Left colon (tissue), 2 donors: ENCODE measurements around the gene REPS2. TPM values are rescaled to one million over a fixed set of nuclear protein-coding genes. Genes with fewer than 3 reads are reported as not detected.

Experiments
- ATAC-seq: fragments of 200-7000 bp; cut with Tn5 transposase; one replicate; pipeline ENCODE4 v1.9.1; 2020; ENCODE audit warnings: mild to moderate bottlenecking, moderate library complexity
- DNase-seq, 2 donors: peaks; one replicate each; pipeline ENCODE4 v3.0.0-alpha.2; 2020
- intact Hi-C, 2 donors: fragments of 100-400 bp; cut with DNase I in 1 of 2; cut with micrococcal nuclease in 1 of 2; formaldehyde crosslinking; loops; one replicate each; pipeline versions ENCODE4 v1.11.2 to v1.14.0; 2022; cut with DNase I, micrococcal nuclease
- total RNA-seq, 2 donors: library from RNA; stranded (reverse); fragmentation: NEBNext Ultra II Directional; extraction: Animal tissue kit (Norgen Biotek cat#: 25700); gene quantifications; one replicate each; pipeline ENCODE4 v1.2.1, GENCODE V29; 2021
- donor health status: DM: no; HTN: no; CAD: no.
- donor health status: DM: yes; HTN: yes; CAD: no.

Gene REPS2
- total RNA-seq, 2 donors from 2014 or later, result 18.5 to 24.4 TPM

- DNase-seq, result no peak
- no peak for ATAC-seq
- intact Hi-C loops, result no loop called here
These were observed 215.5 kb downstream of the REPS2 start for GRCh38 chrX:17161991-17162390.

GRCh38 chrX:17164079-17164478 lies 217.6 kb downstream of the REPS2 start:
- DNase-seq (no peak), ATAC-seq (no peak)
- intact Hi-C loops, result no loop called here

- ATAC-seq, result no peak
- intact Hi-C loops, result no loop called here
- DNase-seq, result no peak
These were observed 218.5 kb downstream of the REPS2 start for GRCh38 chrX:17164941-17165340.

- intact Hi-C loops, result no loop called here
- ATAC-seq, result no peak
- DNase-seq, result no peak
These were observed 221.5 kb downstream of the REPS2 start for GRCh38 chrX:17167915-17168314.

- no peak for ATAC-seq
- peak in 1 of 2 donors; percentile 43 for DNase-seq
- intact Hi-C loops, result no loop called here
These were observed 224.5 kb downstream of the REPS2 start for GRCh38 chrX:17170973-17171372.

- ATAC-seq (no peak), DNase-seq (peak in 1 of 2 donors; percentile 5)
- intact Hi-C loops, result no loop called here
These were observed 228.2 kb downstream of the REPS2 start for GRCh38 chrX:17174671-17175070.

GRCh38 chrX:17182317-17182716 lies 235.9 kb downstream of the REPS2 start:
- intact Hi-C loops, result no loop called here
- DNase-seq, result no peak
- ATAC-seq, result no peak

GRCh38 chrX:17183566-17183965 lies 237.1 kb downstream of the REPS2 start:
- ATAC-seq, result no peak
- DNase-seq, result no peak
- intact Hi-C loops, result no loop called here

GRCh38 chrX:17185431-17185830 lies 239.0 kb downstream of the REPS2 start:
- no peak for ATAC-seq
- DNase-seq, result no peak
- intact Hi-C loops, result no loop called here

- intact Hi-C loops, result no loop called here
- ATAC-seq (no peak), DNase-seq (peak in 1 of 2 donors; percentile 5)
These were observed 240.8 kb downstream of the REPS2 start for GRCh38 chrX:17187136-17187756.

GRCh38 chrX:17192106-17192505 lies 245.6 kb downstream of the REPS2 start:
- DNase-seq (no peak), ATAC-seq (no peak)
- intact Hi-C loops, result no loop called here

Other genes starting within 250 kb of the REPS2 start
- gene CTPS2, start 234.0 kb upstream of the REPS2 start, total RNA-seq, result 10 to 100 TPM; 16.0 to 16.5 TPM
- 10 to 100 TPM; 50.4 to 52.0 TPM for gene SYAP1, start 227.0 kb upstream of the REPS2 start, total RNA-seq
- gene TXLNG, start 160.2 kb upstream of the REPS2 start, total RNA-seq, result 1 to 10 TPM; 7.7 to 9.7 TPM
- gene RBBP7, start 76.3 kb upstream of the REPS2 start, total RNA-seq, result 10 to 100 TPM; 66.3 to 73.2 TPM